ENCODE data around the gene OR52N5. TPM values are rescaled to one million over a fixed set of nuclear protein-coding genes. Genes with fewer than 3 reads are reported as not detected.

Gene OR52N5
- total RNA-seq: 0.72 TPM in 1 of 2 replicates, not detected in the other

DNA sequence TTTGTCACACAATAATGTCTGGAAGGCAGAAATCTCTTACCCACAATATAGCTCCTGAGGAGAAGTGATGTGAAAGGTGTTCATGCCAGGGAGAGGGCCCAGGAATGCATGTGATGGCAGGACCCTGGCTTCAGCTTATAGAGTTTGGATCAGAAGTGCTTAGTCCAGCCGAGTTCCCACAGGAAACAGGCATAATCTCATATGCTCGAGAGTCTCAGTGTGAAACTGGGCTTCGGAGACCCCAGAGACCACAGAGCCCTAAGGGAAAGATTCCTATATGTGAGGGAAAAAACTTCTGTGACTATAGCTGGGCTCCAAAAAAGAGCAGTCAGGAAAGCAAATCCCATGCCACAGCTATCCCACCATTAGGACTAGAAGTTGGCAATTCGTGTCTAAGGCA lies at the start of gene OR52N5:
TSS of gene OR52N5 (minus strand) at position 101 of the 400 bp plus-strand sequence. CDS start 4,721 bp downstream, outside the sequence.

DNA sequence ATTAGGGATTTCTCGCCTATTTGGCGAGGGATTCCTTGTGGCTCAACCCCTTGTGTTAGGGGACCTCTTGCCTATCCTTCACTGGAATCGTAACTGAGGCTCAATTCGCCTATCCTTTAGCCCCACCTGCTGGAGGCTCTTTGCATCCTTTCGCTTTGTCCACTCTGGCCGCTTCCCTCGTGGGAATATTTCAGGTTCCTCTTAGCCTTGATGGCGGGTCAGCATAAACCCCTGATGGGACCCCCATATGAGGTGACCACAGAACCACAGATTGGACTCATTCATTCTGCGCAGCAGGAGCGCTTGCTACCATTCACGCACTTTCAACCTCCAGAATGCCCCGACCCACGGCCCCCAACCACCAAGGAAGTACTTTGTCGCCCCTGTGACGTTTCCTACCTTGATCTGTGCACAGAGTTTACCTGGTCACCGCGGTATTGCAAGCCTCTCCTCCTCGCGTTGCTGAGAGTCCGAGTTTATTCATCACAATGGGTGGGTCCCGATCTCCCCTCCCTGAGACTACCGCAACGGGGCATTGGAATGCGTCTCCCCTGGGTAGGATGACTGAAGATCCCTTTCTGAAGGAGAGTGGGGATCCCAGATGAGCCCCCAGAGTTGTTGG lies 25.5 kb upstream of the OR52N5 start, which contains the start of gene OR52N2:
TSS of gene OR52N2 (plus strand) at position 425 of the 622 bp plus-strand sequence. CDS start 11,412 bp downstream, outside the sequence.

DNA sequence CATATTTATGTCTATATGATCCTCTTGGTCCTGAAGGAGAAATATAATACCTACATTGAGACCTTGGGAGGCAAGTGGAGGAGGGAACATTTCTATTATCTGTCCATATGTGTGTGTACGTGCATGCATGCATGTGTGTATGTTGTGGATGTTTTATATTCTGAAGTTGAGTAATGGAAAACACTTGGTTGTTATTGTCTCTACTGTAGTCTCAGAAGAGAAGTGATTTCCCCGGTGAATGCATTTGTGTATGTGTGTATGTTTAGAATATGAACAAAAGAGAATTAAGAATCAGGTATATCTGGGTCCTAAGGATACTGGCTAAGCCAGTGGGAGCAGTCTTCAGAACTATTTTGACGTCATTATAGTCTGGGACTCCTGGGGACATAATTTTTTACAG lies 8.0 kb upstream of the OR52N5 start, which contains the start of gene OR52N1:
TSS of gene OR52N1 (minus strand) at position 101 of the 400 bp plus-strand sequence. CDS start 2,449 bp downstream, outside the sequence.

DNA sequence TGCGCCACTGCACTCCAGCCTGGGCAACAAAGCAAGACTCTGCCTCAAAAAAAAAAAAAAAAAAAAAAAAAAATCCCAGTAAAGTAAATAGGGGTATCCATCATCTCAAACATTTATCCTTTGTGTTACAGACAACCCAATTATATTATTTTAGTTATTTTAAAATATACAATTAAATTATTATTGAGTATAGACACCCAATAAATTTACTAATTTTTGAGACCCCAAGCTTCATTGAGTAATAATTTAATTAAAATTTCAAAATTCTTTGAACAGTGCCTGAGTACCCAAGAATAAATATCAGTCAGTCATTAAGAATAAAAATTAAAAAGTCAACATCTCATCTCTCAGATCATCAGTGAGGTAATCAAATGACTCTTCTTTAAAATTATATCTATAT lies 29.2 kb downstream of the OR52N5 start, which contains the start of gene OR52N4:
TSS of gene OR52N4 (plus strand) at position 301 of the 400 bp plus-strand sequence. CDS start 498 bp downstream, outside the sequence.

DNA sequence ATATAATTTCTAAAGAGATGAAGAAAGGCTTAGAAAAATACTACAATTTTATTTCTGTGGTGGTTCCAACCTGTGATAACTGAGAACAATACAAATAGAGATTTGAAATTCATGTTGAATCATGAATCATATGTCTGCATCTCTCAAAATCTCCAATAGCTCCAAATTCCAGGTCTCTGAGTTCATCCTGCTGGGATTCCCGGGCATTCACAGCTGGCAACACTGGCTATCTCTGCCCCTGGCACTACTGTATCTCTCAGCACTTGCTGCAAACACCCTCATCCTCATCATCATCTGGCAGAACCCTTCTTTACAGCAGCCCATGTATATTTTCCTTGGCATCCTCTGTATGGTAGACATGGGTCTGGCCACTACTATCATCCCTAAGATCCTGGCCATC lies 46.8 kb downstream of the OR52N5 start, which contains the start of gene OR56B1:
TSS of gene OR56B1 (plus strand) at position 53 of the 400 bp plus-strand sequence. CDS start at position 122, 69 bp downstream.

Other genes with a start within 250 kb of the OR52N5 start
- gene OR52H1, start 234.8 kb downstream of the OR52N5 start, total RNA-seq: 0.22 and 1.0 TPM in 2 replicates
- gene OR52B6, start 202.5 kb downstream of the OR52N5 start, total RNA-seq: not detected in 2 replicates
- gene TRIM6, start 186.7 kb downstream of the OR52N5 start, total RNA-seq: 3.7 and 14.0 TPM in 2 replicates
- 4.4 and 9.6 TPM in 2 replicates for gene TRIM34, start 158.4 kb downstream of the OR52N5 start, total RNA-seq
- 41.4 and 62.2 TPM in 2 replicates for gene TRIM5, start 98.3 kb downstream of the OR52N5 start, total RNA-seq
- 54.7 and 57.0 TPM in 2 replicates for gene TRIM22, start 93.6 kb downstream of the OR52N5 start, total RNA-seq
- gene OR56B1, start 46.9 kb downstream of the OR52N5 start, total RNA-seq: not detected in 2 replicates
- 0.14 TPM in 1 of 2 replicates, not detected in the other for gene OR52N4, start 29.1 kb downstream of the OR52N5 start, total RNA-seq
- gene OR52N1, start 7.9 kb upstream of the OR52N5 start, total RNA-seq: 0.43 and 0.44 TPM in 2 replicates
- not detected in 2 replicates for gene OR52N2, start 25.6 kb upstream of the OR52N5 start, total RNA-seq
- 0.86 TPM in 1 of 2 replicates, not detected in the other for gene OR52E6, start 58.5 kb upstream of the OR52N5 start, total RNA-seq
- 1.0 TPM in 1 of 2 replicates, not detected in the other for gene OR52E8, start 74.3 kb upstream of the OR52N5 start, total RNA-seq
- gene OR52E4, start 97.3 kb upstream of the OR52N5 start, total RNA-seq: not detected in 2 replicates
- gene OR52E5, start 109.9 kb upstream of the OR52N5 start, total RNA-seq: not detected in 2 replicates
- not detected in 2 replicates for gene OR56A3, start 158.9 kb upstream of the OR52N5 start, total RNA-seq
- not detected in 2 replicates for gene OR56A5, start 185.1 kb upstream of the OR52N5 start, total RNA-seq
- not detected in 2 replicates for gene OR52L1, start 203.6 kb upstream of the OR52N5 start, total RNA-seq
- gene OR56A4, start 223.6 kb upstream of the OR52N5 start, total RNA-seq: not detected in 2 replicates
- under 0.01 TPM in 1 of 2 replicates, not detected in the other for gene OR56A1, start 247.4 kb upstream of the OR52N5 start, total RNA-seq